ENCODE data around the gene POLR2E. TPM values are rescaled to one million over a fixed set of nuclear protein-coding genes. Genes with fewer than 3 reads are reported as not detected.

POLR2E gene
- total RNA-seq, 6 donors from 2014 or later = 50.0 to 176 (median 103) TPM

DNA sequence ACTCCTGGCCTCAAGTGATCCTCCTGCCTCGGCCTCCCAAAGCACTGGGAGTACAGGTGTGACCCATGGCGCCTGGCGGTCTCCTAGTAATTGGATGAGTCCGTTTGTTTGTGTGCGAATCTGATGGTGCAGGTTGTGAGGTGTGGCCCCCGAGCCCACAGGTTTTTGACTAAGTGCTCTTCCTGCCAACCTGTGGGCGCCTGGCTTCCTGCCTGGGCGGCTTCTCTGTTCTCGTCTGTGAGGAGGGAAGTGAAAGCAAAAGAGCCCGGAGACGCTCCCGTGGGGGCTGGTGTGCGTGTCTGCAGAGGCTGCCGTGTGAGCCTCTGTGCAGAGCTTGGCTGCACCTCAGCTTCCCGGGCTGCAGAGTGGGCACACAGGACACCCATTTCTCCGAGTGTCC lies 18.2 kb downstream of the POLR2E start:
- peak overlapping the region in 3 of 4 donors; percentile 2 to 33 (median 28) for H3K4me3 ChIP-seq
- peak; percentile 37 to 48 for ATAC-seq (ENCODE audit: low FRiP score in 2 of 2)
- no peak for TF ChIP-seq POLR2A (IDR thresholded peaks at IDR 0.05)
- peak; percentile 20 to 23 for TF ChIP-seq POLR2AphosphoS5 (IDR thresholded peaks at IDR 0.05)
- DNase-seq = peak; percentile 77 to 85
- no peaks in the 10 kb centered on the region for H3K27me3 ChIP-seq
- H3K36me3 ChIP-seq = peaks cover 5 to 58% (median 43%) of the 10 kb centered on the region in 4 donors
- H3K4me1 ChIP-seq = peaks cover 44 to 68% (median 44%) of the 10 kb centered on the region in 4 donors
- 32 to 44% methylated on average over 14 to 16 of the region's 16 CpGs for WGBS, 2 donors
- no peaks in the 10 kb centered on the region for H3K9me3 ChIP-seq
- peak overlapping the region; percentile 22 to 74 (median 62) for H3K27ac ChIP-seq

DNA sequence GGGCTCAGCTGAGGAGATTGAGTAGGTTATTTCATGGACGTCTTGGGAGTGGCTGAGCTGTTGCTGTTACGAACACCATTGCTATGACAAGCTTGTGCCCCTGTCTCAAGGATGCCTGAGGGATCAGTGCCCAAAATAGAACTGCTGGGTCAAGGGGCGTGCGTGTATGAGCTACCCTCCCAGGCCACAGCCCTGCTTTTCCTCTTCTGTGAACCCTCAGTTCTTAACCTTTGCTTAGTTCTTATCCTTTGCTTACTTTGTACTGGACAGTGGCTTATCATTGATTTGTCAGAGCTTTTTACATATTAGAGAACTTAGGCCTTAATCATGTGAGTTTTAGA lies 19.2 kb downstream of the POLR2E start:
- no peak for ATAC-seq (ENCODE audit: low FRiP score in 2 of 2)
- H3K4me1 ChIP-seq = peaks cover 39 to 70% (median 45%) of the 10 kb centered on the region in 4 donors
- TF ChIP-seq EP300 (IDR thresholded peaks at IDR 0.05) (no peak), POLR2AphosphoS5 (IDR thresholded peaks at IDR 0.05) (no peak), CTCF (IDR thresholded peaks at IDR 0.05) (no peak), POLR2A (IDR thresholded peaks at IDR 0.05) (no peak)
- no peak overlapping the region for H3K4me3 ChIP-seq
- peak overlapping the region; percentile 40 to 74 (median 69) for H3K27ac ChIP-seq
- DNase-seq = no peak
- 55 to 86% methylated on average over 4 of the region's 4 CpGs for WGBS, 2 donors
- peaks cover 0 to 1% (median 0%) of the 10 kb centered on the region in 4 donors for H3K27me3 ChIP-seq
- no peaks in the 10 kb centered on the region for H3K9me3 ChIP-seq
- H3K36me3 ChIP-seq = peaks cover 5 to 49% (median 35%) of the 10 kb centered on the region in 4 donors

- peaks cover 0 to 42% (median 25%) of the 10 kb centered on the region in 4 donors for H3K36me3 ChIP-seq
- WGBS, 2 donors = 16 to 19% methylated on average over 9 to 20 of the region's 54 CpGs
- ATAC-seq (ENCODE audit: low FRiP score in 2 of 2) (peak; percentile 55 to 71), DNase-seq (peak; percentile 94 to 95)
- peak overlapping the region in 3 of 4 donors; percentile 26 to 41 (median 39) for H3K4me3 ChIP-seq
- peaks cover 48 to 80% (median 57%) of the 10 kb centered on the region in 4 donors for H3K4me1 ChIP-seq
- TF ChIP-seq POLR2AphosphoS5 (IDR thresholded peaks at IDR 0.05) (no peak), EP300 (IDR thresholded peaks at IDR 0.05) (no peak), POLR2A (IDR thresholded peaks at IDR 0.05) (no peak), CTCF (IDR thresholded peaks at IDR 0.05) (no peak)
- H3K27me3 ChIP-seq = peaks cover 0 to 6% (median 0%) of the 10 kb centered on the region in 4 donors
- H3K9me3 ChIP-seq = no peaks in the 10 kb centered on the region
- peak overlapping the region; percentile 40 to 80 (median 72) for H3K27ac ChIP-seq
These were observed 20.5 kb downstream of the POLR2E start for GRCh38 chr19:1074544-1075283.

- peak overlapping the region in 3 of 4 donors; percentile 26 to 41 (median 39) for H3K4me3 ChIP-seq
- 67 to 82% methylated on average over 17 to 25 of the region's 28 CpGs for WGBS, 2 donors
- H3K27ac ChIP-seq = peak overlapping the region; percentile 40 to 80 (median 62)
- no peak for DNase-seq
- no peak for ATAC-seq (ENCODE audit: low FRiP score in 2 of 2)
- H3K36me3 ChIP-seq = peaks cover 0 to 36% (median 20%) of the 10 kb centered on the region in 4 donors
- TF ChIP-seq CTCF (IDR thresholded peaks at IDR 0.05) = no peak
- no peak for TF ChIP-seq EP300 (IDR thresholded peaks at IDR 0.05)
- TF ChIP-seq POLR2AphosphoS5 (IDR thresholded peaks at IDR 0.05) = no peak
- TF ChIP-seq POLR2A (IDR thresholded peaks at IDR 0.05) = no peak
- H3K9me3 ChIP-seq = no peaks in the 10 kb centered on the region
- peaks cover 0 to 6% (median 0%) of the 10 kb centered on the region in 4 donors for H3K27me3 ChIP-seq
- peaks cover 55 to 87% (median 62%) of the 10 kb centered on the region in 4 donors for H3K4me1 ChIP-seq
These were observed 21.1 kb downstream of the POLR2E start for GRCh38 chr19:1073956-1074517.

All from upper lobe of left lung (tissue), 6 donors.